ENCODE data around the gene PTBP1.
"Not testable (repeated sequence)": the region's sequence is repeated elsewhere in the genome, so short reads cannot be mapped to it uniquely, and the experiment has no call there.

The PTBP1 gene

GRCh38 chr19:834216-834615 lies 37.0 kb downstream of the PTBP1 start:
- DNase-seq = no peak

DNA sequence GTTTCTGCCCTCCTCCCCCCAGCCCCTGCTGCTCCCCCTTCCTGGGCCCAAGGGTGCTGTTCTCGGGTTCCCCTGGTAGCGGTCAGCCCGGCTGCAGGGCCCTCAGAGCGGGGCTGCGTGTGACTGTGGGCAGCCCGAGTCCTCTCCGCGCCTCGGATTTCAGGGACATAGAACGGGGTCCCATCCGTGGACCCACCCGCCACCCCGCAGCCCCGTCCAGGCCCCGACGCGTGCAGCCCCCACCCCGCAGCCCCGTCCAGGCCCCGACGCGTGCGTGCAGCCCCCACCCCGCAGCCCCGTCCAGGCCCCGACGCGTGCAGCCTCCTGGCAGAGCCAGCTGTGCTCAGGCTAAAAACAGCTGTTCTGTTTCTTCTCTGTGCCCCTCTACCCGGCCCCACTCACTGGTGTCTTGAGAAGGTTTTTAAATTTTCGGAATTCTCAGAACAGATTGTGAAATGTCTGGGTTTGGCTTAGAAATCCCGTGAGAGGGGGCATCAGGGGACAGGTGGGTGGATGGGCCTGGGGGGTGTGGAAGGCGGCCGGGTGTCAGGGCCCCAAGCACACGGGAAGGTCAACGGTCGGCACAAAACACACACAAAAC lies 38.1 kb downstream of the PTBP1 start:
- DNase-seq = no peak

GRCh38 chr19:840519-841206 lies 43.4 kb downstream of the PTBP1 start, which contains the start of gene PRTN3:
Gene PRTN3 (plus strand): TSS chr19:840999. CDS start chr19:841009, 10 bp downstream.
- DNase-seq = no peak

DNA sequence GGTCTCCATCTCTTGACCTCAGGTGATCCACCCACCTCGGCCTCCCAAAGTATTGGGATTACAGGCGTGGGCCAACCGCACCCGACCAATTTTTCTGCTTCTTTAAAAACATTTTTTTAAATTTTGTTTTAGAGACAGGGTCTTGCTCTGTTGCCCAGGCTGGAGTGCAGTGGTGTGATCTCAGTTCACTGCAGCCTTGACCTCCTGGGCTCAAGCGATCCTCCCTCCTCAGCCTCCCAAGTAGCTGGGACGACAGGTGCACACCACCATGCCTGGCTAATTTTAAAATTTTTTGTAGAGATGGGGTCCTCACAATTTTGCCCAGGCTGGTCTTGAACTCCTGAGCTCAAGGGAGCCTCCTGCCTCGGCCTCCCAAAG lies 45.5 kb downstream of the PTBP1 start:
- not testable (repeated sequence) for DNase-seq

- DNase-seq = no peak
Observed at GRCh38 chr19:843180-843835, 46.1 kb downstream of the PTBP1 start.

GRCh38 chr19:843836-844545 lies 46.7 kb downstream of the PTBP1 start:
- DNase-seq = no peak

- DNase-seq = no peak
Observed at GRCh38 chr19:844546-844971, 47.3 kb downstream of the PTBP1 start.

DNA sequence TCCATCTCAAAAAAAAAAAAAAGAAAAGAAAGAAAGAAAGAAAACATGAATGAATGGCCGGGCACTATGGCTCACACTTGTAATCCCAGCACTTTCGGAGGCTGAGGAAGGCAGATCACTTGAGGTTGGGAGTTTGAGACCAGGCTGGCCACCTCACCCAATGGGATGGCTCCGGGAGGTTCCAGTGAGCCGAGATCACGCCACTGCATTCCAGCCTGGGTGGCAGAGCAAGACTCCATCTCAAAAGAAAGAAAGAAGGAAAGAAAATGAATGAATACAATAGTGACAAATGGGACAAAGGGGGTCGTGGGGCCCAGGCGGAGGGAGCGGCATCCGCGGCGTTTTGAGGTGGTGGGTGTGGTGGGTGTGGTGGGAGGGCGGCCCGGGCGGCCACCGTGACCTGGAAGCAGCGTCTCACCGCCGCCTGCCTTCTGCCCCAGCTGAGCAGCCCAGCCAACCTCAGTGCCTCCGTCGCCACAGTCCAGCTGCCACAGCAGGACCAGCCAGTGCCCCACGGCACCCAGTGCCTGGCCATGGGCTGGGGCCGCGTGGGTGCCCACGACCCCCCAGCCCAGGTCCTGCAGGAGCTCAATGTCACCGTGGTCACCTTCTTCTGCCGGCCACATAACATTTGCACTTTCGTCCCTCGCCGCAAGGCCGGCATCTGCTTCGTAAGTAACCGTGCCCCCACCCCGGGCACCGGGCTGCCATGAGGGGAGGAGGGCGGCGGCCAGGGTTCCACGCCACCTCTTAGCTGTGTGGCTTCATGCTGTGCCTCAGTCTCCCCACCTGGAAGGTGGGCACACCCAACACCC lies 48.7 kb downstream of the PTBP1 start:
- no peak for DNase-seq

- no peak for DNase-seq
Observed at GRCh38 chr19:848386-848921, 51.2 kb downstream of the PTBP1 start.

DNA sequence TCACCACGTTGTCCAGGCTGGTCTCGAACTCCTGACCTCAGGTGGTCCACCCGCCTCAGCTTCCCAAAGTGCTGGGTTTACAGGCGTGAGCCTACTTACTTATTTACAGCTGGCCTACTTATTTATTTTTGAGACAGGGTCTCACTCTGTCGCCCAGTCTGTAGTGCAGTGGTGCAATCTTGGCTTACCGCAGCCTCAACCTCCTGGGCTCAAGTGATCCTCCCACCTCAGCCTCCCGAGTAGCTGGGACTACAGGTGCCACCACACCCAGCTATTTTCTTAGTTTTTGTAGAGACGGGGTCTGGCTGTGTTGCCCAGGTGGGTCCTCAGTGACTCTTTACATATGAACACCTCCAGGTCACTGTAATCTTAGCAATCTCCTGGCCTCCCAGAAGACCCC lies 51.9 kb downstream of the PTBP1 start:
- DNase-seq = not testable (repeated sequence)

DNA sequence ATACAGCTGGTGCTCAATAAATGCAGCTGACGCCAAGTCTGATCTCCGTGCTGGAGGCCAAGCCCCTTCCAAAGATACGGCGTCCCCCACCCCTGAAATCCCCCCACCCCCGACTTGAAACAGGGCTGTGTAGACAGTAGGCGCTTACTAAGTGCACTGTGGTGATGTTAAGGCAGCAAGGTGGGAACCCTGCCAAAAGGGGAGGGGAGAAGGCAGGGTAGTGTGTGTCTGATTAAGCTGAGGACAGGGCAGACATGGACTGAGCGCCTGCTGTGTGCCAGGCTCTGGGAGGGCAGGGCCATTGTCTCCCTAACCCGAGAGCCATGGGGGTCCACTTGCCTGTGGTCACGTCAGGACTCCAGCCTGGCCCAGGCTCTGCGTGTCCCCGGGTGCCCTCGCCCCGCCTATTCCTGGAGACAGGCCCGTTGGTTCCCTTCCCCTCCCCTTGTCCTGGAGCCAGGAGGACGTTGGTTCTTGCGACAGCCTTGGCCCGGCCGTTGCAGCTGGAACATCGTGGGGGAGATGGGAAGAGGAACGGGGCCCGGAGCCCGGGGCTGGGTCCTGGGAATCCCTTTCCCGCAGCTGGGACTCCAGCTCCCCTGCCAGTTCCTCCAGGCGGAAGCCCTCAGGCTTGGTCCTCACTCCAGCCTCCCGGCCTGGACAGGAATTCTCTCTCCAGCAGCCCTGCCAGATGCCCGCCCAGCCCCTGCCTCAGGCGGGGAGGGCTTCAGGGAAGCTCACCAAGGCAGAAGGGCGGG lies 53.1 kb downstream of the PTBP1 start:
- DNase-seq = no peak

- no peak for DNase-seq
Observed at GRCh38 chr19:850979-851335, 53.7 kb downstream of the PTBP1 start.

GRCh38 chr19:852136-853013 lies 55.1 kb downstream of the PTBP1 start, which contains the start of gene ELANE:
Gene ELANE (plus strand): TSS chr19:852303. CDS start chr19:852329, 26 bp downstream.
- DNase-seq = no peak

DNA sequence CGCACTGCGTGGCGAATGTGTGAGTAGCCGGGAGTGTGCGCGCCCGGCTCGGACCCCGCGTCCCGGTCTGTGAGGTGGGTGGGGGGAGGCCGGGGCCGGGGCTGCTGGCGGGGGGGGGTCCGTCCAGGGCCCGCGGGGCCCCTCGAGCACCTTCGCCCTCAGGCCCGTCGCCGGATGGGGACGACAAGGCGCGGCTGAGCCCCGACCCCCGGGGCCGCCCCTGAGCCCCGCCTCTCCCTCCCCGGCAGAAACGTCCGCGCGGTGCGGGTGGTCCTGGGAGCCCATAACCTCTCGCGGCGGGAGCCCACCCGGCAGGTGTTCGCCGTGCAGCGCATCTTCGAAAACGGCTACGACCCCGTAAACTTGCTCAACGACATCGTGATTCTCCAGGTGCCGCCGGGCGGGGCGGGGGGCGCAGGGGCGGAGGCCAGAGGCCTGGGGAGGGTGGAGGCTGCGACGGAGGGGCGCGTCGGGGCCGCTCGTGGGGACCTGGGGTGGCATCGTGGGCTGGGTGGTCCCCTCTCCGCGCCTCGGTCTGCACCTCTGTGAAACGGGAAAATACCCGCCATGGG lies 55.8 kb downstream of the PTBP1 start:
- no peak for DNase-seq

DNA sequence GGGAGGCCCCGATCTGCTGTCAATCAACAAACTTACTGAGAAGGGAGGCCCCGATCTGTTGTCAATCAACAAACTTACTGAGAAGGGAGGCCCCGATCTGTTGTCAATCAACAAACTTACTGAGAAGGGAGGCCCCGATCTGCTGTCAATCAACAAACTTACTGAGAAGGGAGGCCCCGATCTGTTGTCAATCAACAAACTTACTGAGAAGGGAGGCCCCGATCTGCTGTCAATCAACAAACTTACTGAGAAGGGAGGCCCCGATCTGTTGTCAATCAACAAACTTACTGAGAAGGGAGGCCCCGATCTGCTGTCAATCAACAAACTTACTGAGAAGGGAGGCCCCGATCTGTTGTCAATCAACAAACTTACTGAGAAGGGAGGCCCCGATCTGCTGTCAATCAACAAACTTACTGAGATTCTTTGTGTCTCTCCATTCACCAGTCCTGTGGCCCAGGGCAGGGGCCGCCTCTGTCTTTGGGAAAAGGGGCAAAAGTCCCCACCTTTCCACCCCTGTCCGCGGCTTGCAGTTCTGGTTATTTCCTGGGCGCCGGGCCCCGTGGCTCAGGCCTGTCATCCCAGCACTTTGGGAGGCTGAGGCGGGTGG lies 56.5 kb downstream of the PTBP1 start:
- DNase-seq = not testable (repeated sequence)

DNA sequence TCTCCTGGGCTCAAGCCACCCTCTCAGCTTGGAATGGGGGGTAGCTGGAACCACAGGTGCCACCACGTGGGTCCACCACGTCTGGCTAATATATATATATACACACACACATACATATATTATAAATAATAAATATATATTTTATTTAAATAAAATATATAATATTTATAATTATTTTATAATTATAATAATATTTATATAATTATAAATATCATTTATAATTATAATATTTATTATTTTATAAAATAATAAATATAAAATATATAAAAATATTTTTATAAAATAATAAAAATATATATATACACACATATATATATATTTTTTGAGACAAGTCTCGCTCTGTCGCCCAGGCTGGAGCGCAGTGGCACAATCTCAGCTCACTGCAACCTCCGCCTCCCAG lies 57.3 kb downstream of the PTBP1 start:
- DNase-seq = no peak

DNA sequence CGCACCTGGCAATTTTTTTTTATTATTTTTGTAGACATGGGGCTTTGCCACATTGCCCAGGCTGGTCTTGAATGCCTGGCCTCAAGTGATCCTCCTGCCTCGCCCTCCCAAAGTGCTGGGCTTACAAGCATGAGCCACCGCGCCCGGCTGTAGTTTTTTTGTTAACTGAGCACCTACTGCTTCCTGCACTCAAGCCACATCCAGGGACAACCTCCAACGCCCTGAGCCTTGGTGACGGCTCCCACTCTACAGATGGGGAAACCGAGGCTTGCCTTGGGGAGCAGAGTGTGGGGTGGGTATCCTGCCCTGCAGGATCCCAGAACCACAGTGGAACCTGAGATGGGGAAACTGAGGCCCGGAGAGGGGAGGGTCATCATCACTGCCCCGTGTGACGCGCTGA lies 57.9 kb downstream of the PTBP1 start:
- DNase-seq = no peak

GRCh38 chr19:855566-856120 lies 58.4 kb downstream of the PTBP1 start:
- DNase-seq = no peak

GRCh38 chr19:858284-858683 lies 61.0 kb downstream of the PTBP1 start:
- DNase-seq = no peak
